Uterus (tissue), 2 donors: Measurements from ENCODE around the gene TAP2.

Source experiments
- POLR2A ChIP-seq, 2 donors: fragments of 450-650 bp; IDR thresholded peaks; one replicate each; pipeline ENCODE4 v1.6.1; 2016; ENCODE audit warnings: antibody characterized with exemption in 2 of 2, mild to moderate bottlenecking in 1 of 2, moderate library complexity in 1 of 2
- TF ChIP-seq, protein P1 (sequence below), 4 experiments: fragments of 200-600 bp in 2 of 4; fragments of 450-650 bp in 2 of 4; sonication (generic) in 2 of 4; IDR thresholded peaks; one replicate each; pipeline ENCODE4 v1.5.1; 2016 to 2019; ENCODE audit warnings: antibody characterized with exemption in 4 of 4, mild to moderate bottlenecking in 2 of 4, moderate library complexity in 1 of 4

DNA sequence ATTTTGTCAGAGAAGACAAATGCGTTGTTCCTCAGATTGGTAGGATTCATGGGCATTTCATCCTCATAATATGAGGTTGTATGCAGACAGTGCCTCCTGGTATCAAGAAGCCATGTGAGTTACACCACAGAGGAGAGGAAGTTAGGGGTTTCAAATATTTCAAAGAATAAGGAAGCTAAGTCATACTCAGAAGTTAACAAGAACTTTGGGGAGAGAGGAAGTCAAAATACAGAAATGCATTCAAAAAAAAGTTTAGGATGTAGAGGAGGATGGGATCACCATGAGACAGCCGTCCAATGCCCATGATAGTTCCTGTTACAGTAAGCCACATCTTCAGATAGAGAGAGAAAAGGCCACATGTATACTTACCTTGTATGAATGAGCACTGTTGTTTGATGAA, 44.0 kb downstream of the TAP2 start:
- TF ChIP-seq, protein P1, sequence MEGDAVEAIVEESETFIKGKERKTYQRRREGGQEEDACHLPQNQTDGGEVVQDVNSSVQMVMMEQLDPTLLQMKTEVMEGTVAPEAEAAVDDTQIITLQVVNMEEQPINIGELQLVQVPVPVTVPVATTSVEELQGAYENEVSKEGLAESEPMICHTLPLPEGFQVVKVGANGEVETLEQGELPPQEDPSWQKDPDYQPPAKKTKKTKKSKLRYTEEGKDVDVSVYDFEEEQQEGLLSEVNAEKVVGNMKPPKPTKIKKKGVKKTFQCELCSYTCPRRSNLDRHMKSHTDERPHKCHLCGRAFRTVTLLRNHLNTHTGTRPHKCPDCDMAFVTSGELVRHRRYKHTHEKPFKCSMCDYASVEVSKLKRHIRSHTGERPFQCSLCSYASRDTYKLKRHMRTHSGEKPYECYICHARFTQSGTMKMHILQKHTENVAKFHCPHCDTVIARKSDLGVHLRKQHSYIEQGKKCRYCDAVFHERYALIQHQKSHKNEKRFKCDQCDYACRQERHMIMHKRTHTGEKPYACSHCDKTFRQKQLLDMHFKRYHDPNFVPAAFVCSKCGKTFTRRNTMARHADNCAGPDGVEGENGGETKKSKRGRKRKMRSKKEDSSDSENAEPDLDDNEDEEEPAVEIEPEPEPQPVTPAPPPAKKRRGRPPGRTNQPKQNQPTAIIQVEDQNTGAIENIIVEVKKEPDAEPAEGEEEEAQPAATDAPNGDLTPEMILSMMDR (IDR thresholded peaks at IDR 0.05): no peak
- TF ChIP-seq POLR2A (IDR thresholded peaks at IDR 0.05): no peak
